GM19372 (cell line): ENCODE measurements around the gene HIGD2B.
"Not testable (repeated sequence)": the region's sequence is repeated elsewhere in the genome, so short reads cannot be mapped to it uniquely, and the experiment has no call there.

Source experiments
- ATAC-seq: cut with Tn5 transposase; IDR thresholded peaks from one replicate; pipeline ENCODE4 v1.9.1; 2021; ENCODE audit warnings: mild to moderate bottlenecking, low read depth, moderate library complexity; ENCODE audit not compliant: unreplicated experiment

HIGD2B gene, protein sequence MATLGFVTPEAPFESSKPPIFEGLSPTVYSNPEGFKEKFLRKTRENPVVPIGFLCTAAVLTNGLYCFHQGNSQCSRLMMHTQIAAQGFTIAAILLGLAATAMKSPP

DNA sequence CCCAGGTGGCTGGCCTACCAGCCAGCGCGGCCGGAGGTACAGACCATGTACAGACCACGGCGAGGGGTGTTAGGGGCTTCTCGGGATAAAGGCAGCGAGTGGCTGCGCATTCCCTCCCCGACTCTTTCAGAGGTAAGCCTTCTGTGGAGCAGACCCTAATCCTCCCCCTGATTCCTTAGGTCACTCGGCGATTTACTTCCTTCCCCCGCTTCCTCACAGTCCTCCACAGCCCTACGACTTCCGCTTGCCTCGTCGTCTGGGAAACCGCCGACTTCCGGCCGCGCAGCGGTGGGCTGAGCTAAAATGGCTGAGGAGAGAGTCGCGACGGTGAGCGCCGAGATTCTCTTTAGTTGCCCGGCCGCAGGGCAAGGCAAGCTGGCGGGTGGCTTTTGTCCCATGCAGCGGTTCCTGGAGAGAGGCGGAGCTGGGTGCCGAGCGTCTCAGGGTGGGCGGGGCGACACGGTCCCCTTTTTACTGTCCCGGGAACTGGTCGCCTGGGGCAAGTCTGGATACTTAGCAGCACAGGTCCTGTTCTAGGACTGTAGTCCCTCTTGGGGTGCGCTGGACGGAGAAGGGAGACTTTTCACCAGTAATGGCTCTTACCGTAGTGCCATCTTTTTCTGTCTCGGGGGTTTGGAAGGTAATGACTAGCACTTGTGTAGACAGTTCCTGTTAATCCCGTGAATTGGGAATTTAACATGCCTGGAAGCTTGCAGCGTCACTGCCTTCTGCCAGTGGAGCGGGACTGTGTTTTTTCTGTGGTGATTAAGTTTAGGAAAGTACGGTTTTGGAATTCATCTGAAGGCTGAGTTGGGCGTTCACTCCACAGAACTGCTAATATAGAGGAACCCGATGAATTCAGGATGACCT is at the start of gene HIGD2B, which contains the start of gene BBS4:
Gene HIGD2B, minus strand, starts transcription at position 258 of the 870 bp plus-strand sequence. CDS start 9,808 bp downstream, outside the sequence.
Gene BBS4, plus strand, starts transcription at position 283 of the 870 bp plus-strand sequence. Its CDS starts 21 bp downstream, at position 304.
- ATAC-seq, result peak; percentile 97

DNA sequence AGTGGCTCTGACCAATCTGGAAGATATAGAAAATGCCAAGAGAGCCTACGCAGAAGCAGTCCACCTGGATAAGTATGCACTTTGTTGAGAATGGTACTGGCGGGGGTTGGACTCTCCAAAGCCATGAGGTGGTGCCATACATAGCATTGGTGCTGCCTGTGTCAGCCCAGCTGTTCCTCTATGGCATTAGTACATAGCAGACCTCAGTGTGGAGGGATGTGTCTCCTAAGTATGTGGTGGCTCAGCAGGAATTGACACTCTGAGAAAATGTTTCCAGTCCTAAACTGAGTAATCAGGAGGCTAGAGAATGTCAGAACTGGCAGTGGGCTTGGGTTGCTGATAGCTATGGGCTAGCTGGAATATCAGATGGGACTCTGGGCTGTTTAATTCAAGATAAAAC is 49.1 kb upstream of the HIGD2B start:
- ATAC-seq, result no peak

DNA sequence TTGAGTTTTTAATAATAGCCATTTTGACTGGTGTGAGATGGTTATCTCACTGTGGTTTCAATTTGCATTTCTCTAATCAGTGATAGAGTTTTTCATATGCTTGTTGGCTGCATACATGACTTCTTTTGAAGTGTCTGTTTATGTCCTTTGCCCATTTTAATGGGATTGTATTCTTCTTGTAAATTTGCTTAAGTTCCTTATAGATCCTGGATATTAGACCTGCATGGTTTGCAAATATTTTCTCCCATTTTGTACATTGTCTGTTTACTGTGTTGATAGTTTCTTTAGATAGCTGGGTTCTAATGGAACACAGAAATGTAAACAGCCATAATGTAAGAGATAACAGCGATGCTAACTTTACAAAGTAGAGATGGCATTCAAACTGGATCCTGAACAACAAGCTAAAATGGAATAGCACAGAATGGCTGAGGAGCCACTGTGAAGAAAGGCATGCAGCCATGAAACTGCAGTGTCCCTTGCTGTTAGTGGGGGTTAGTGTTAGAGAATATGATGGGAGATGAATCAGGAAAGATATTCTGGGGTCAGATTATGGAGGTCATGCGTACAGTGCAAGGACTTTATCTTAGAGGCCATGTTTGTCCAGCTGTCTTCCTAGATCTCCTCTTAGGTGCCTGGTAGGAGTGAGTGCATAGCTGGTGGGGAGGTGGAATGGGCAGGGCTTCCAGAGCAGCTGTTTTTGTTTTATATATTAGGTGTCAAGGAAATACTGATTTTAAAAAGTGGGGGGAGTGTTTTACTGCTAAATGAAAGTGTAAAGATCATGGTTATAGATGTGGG is 48.2 kb upstream of the HIGD2B start:
- no peak for ATAC-seq

DNA sequence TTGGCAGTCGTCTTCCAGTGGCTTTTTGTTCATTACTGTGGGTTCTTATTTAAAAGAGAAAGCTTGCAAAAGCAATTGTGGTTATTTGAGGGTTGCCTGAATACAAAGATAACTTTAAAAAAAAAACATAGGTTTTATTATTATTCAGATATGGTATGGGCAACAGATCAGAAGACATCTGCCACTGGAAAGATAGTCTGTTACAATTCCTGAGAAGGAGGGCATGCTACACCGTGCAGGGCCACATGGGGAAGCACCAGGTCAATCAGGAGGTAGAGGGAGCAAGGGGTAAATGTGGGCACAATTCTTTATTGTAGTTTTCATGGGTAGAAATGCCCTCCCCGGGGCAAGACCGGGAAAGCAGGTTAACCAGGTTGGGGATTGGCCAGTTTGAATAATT is 46.5 kb upstream of the HIGD2B start:
- ATAC-seq, result no peak

DNA sequence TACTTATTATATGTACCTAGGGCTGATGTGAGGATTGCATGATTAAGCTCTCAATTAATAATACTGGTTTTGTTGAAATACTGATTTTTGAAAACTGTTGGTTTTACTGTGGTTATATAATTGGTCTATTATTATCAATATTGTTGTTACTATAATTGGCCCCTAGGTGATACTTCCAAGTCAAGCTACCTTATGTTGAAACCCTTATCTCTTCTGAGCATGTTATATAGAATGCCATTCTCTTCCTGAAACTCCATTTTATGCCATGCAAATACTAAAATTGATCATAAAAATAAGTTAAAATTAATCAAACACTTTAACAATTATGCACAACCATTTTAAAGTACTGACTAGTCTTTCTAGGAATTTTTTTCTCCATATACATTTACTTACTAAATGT is 46.1 kb upstream of the HIGD2B start:
- no peak for ATAC-seq

DNA sequence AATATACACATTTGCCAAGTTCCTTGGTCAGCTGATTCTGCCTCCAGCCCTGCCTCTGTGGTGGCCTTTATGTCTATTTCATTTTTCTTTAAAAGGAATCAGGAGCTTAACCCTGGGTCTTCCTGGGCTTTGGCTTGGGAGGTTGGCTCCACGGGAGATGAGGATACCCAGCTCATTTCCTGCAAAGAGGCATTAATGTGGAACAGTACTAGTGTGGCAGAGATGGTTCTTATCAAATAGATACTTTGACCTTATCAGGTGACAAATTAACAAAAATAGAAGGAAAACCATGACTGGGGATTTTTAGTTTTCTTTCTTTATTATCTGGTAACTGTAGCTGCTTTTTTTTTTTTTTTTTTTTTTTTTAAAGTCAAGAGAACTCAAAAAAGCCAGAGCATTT is 42.8 kb upstream of the HIGD2B start:
- no peak for ATAC-seq

DNA sequence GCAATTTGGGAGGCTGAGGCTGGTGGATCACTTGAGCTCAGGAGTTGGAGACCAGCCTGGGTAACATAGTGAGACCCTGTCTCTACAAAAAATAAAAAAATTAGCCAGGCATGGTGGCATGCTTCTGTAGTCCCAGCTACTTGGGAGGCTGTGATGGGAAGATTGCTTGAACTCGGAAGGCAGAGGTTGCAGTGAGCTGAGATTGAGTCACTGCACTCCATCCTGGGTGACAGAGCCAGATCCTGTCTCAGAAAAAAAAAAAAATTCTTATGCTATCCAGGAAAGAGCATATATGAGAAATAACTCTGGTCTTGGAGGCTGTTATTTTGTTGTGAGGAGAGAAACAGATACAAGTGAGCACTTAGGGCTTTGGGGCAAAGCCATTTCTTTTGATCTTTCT is 42.3 kb upstream of the HIGD2B start:
- not testable (repeated sequence) for ATAC-seq

DNA sequence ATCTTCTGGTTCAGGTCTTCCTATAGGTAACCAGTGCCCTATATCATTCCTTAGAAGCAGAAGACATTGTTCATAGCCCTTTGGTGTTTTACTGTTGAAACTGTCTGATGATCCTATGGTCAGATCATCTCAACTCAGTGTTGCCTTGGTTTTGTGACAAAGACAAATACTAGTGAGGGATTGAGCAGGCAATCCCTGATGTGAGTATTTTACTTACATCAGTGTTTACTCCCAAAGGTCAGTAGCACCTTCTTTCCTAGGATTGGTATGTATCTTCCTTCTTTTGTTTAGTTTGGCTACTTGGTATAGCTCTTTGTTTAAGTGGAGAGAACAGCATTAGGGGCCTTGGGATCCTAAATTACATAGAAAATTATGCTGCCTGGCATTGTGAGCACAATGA is 41.2 kb upstream of the HIGD2B start:
- no peak for ATAC-seq

DNA sequence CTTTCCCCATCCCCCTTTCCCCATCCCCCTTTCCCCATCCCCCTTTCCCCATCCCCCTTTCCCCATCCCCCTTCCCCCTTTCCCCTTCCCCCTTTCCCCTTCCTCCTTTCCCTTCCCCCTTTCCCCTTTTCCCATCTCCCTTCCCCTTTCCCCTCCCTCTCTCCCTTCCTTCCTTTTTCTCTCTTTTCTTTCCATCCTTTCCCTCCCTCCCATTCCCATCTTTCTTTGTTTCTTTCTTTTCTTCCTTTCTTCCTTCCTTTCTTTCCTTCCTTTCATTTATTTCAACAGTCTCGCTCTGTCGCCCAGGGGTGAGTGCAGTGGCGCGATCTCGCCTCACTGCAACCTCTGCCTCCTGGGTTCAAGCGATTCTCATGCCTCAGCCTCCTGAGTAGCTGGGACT is 39.9 kb upstream of the HIGD2B start:
- ATAC-seq, result not testable (repeated sequence)

DNA sequence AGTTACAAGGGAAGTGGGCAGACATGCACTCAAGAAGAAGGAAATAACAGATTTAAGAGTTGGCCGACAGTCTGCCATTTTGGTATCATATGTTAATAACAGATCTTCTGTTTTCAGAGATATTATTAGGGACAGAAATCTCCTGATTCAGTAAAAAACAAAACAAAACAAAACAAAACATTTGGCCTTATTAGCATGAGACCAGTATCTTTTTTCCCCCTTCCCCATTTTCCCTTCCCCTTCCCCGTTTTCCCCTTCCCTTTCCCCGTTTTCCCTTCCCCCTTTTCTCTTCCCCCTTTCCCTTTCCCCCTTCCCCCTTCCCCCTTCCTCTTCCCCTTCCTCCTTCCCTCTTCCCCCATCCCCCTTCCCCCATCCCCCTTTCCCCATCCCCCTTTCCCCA is 39.5 kb upstream of the HIGD2B start:
- no peak for ATAC-seq

DNA sequence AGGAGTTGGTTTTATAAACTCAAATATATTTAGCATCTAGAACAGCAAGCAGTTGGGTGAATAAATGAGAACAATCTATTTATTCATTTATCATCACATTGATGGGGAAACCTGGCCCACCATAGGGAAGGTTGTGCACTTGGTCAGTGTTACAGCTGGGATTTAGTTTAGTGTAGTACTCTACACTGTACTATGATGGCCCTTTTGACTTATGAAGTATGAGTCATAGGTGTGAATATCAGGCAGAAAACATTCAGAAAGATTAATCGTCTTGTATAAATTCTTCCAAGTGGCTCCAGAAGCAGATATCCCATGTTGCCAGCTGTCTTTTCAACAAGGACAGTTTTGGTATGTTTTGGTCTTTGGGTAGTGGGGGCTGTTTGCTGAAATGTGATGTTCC is 38.0 kb upstream of the HIGD2B start:
- ATAC-seq, result no peak

DNA sequence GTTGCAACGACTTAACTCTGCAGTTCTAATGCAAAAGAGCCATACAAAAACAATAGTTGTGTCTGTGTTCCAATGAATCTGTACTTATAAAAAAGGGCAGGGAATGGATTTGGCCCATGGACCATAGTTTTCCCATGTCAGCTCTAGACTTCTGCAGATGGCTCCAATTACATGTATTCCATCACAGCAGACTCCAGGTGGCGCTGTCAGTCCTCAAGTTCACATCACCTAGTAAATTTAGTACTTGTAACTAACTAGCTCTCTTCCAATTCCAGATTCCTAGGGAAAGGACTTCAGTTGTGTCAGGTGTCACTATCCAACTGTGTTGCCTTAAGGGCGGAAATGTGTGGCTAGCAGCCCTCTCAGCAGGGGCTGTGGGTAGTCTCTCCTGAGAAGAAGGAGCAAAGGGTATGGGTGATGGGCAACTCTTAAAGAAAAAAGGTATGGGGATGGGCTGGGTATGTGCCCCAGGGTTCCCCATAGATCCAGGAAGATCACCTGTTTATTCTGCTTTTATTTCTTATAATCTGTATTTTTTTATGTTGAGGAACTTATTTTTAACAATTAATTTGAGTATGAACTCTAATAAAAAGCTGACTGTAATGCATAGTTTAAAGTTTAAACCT is 36.2 kb upstream of the HIGD2B start:
- ATAC-seq, result no peak

DNA sequence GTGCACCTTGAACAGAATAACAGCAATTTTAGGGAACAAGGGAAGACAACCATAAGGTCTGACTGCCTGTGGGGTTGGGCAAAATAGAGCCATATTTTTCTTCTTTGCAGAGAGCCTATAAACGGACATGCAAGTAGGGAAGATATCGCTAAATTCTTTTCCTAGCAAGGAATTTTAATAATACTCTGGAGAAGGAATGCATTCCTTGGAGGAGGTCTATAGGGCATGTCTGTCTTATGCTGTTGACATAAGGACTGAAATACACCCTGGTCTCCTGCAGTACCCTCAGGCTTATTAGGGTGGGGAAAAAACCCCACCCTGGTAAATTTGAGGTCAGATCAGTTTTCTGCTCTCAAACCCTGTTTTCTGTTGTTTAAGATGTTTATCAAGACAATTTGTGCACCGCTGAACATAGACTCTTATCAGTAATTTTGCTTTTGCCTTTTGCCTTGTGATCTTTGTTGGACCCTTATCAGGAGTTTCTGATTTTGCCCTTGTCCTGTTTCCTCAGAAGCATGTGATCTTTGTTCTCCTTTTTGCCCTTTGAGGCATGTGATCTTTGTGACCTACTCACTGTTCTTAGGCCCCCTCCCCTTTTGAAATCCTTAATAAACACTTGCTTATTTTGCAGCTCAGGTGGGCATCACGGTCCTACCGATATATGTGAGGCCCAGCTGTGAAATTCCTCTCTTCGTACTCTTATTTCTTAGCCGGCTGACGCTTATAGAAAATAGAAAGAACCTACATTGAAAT is 22.7 kb upstream of the HIGD2B start:
- ATAC-seq, result not testable (repeated sequence)

DNA sequence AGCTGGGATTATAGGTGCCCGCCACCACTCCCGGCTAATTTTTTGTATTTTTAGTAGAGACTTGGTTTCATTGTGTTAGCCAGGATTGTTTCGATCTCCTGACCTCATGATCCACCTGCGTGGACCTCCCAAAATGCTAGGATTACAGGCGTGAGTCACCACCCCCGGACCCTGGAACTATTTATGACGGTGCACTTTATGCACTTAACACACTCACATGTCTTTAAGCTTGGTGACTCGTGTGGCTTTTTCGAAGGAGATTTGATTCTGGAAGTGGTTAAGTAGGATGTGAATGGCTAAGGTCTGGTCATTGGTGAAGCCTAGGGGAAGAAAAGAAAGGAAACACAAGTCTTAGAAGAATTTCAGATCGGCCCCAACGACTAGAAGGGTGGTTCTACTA is 20.3 kb upstream of the HIGD2B start:
- ATAC-seq, result no peak

DNA sequence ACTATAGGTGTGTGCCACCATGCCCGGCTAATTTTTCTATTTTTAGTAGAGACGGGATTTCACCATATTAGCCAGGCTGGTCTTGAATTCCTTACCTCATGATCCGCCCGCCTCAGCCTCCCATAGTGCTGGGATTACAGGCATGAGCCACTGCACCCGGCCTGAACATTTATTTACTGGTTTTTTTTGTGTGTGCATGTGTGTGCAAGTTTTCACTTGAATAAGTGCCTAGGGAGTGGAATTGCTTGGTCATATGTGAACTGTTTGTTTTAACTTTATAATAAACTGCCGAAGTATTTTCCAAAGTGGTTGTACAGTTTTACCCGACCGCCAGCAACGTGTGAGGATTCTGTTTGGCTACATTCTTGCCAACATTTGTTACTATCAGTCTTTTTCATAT is 14.1 kb upstream of the HIGD2B start:
- no peak for ATAC-seq

DNA sequence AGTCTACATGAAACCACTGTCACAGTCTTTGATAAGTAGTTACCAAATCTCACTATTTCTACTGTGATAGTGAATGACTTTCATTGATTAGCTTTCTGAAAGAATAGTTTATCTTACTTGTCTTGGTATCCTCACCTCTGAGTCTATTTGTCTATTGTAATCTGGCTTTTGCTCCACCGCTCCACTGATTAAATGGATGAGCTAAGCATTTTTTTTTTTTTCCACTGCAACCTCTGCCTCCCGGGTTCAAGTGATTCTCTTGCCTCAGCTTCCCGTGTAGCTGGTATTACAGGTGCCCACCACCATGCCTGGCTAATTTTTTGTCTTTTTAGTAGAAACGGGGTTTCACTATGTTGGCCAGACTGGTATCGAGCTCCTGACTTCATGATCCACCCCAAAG is 13.0 kb upstream of the HIGD2B start:
- no peak for ATAC-seq

DNA sequence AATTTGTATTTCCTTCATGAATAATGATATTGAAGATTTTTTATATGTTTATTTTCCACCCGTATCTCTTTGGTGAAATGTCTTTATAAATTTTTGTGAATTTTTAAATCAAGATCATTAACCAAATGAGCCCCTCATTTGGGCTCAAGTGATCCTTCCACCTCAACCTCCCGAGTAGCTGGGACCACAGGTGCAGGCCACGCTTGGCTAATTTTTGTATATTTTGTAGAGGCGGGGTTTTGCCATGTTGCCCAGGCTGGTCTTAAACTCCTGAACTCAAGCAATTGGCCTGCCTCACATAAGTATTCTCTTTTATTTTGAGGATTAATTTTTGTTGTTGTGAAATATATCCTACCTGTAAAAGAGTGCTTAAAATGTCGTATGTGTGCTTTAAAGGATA is 5.0 kb upstream of the HIGD2B start:
- no peak for ATAC-seq

DNA sequence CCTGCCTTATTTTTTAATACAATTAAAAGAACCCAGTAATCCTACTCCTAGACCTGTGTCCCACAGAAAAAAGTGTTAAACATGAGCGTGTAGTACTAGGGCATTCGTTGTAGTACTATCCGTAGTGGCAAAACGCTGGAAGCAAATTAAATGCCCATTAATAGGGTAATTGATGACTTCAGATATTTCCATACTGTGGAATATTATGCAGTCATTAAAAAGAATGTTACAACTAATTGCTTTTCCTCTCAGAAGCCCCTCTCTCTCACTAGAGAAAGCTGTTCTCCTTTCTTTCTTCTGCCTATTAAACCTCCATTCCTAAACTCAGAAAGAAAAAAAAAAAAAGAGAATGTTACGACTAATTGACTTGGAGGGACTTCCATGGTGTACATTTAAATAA is 2.7 kb upstream of the HIGD2B start:
- ATAC-seq, result no peak

DNA sequence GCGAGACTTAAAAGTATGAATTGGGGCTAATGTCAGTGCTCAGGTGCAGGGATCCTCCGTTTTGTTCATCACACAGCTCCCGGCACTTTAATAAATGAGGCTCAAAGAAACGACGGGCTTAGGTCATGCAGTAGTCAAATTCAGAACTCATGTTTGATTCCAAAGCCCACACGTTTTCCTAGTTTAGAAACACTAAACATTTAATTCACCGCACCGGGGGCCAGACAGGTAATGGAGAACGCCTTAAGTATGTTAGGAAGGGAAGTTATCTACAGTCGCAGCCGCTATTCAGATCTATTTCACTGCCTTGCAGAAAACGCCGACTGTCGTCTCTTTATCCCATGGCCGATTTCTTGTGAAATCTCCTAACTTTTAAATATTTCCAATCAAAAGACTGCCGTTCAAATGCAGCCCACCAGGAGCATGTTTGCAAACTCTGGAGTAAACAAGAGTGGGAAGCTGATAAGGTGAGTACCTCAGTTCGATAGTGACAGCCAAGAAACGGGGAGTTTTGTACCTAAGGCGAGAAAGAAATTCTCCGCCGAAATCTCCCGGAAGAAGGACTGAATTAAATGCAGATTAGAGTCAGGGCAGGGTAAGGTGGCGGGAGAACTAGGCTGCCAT is 569 bp downstream of the HIGD2B start:
- ATAC-seq, result no peak

DNA sequence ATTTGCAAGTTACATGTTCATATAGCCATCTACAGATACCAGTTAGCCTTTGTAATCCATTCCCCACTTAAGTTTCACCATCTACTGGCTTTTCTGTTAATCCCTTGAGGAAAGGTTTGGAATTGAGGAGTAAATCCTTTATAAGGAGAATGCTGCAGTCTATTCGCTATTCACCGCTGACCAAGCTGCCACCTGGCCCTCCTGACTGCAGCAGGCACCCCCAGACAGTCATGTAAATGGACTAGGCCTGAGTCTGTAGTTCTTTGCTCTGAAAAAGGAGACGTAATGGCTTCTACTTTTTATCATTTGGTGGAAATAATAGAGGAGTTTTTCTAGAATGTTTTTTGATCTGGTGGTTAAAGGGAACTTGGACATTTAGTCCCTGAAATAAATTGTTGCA is 3.2 kb downstream of the HIGD2B start:
- no peak for ATAC-seq
